HG02973 (cell line): ENCODE results near the gene ARHGAP24.
A peak's percentile ranks its signal among the peaks of the same experiment; 100 is the strongest.

Experiments
- ATAC-seq: cut with Tn5 transposase; IDR thresholded peaks from one replicate; pipeline ENCODE4 v1.9.1; 2021; ENCODE audit warnings: moderate library complexity; ENCODE audit not compliant: unreplicated experiment

Gene ARHGAP24

GRCh38 chr4:85732124-85732523 is 257.2 kb downstream of the ARHGAP24 start:
- ATAC-seq: peak; percentile 69

DNA sequence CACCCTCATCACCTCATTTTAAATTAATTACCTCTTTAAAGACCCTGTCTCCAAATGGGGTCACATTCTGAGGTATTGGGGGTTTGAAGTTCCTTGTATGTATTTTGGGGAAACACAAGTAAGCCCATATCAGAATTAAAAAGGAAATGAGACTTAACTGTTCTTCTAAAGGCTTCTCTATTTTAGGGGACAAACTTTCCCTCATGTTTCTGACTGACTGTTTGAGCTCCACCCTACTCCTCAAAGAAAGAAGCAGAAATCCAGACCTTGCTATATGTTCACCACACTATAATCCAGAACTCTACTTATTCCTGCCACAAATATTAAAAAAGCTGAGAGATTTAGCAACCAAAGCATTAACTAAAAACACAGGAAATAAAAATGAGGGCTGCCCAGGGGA is 258.8 kb downstream of the ARHGAP24 start:
- ATAC-seq: no peak

GRCh38 chr4:85734424-85734831 is 259.5 kb downstream of the ARHGAP24 start:
- peak; percentile 41 for ATAC-seq

GRCh38 chr4:85736571-85736970 is 261.6 kb downstream of the ARHGAP24 start:
- ATAC-seq: no peak

DNA sequence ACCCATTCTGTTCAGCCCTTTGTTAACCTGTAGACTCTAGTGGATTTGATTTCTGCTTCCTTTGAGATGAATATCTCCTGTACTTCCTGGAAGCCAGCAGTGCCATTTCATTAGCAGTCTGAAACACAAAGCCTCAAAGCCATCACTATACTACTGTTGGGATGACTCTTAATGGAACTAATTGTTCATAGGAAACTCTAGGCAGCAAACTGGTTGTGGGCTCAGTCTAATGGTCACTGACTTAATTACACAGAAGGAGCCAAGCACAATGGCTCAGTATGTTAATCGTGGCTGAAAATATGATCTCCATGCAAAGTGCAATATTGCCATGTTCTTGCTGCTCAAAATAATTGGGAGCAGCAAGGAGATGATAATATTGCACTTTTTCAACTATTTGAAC is 262.3 kb downstream of the ARHGAP24 start:
- no peak for ATAC-seq

DNA sequence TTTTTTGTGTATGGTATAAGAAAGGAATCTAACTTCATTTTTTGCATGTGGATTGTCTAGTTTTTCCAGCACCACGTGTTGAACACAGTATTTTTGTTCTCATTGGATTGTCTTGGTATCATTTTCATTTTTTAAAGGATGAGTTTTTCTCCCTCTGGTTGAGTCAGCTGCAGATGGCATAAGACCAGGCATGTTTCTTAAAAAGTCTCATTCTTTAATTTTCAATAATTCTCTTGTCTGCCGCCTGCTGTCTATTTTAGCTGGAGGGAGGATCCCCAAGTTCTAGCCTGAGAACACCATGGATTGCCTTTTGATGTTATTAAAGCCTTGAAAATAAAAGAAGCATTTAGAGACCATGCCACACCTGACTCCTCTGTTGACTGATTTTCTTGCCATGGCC is 263.8 kb downstream of the ARHGAP24 start:
- no peak for ATAC-seq

DNA sequence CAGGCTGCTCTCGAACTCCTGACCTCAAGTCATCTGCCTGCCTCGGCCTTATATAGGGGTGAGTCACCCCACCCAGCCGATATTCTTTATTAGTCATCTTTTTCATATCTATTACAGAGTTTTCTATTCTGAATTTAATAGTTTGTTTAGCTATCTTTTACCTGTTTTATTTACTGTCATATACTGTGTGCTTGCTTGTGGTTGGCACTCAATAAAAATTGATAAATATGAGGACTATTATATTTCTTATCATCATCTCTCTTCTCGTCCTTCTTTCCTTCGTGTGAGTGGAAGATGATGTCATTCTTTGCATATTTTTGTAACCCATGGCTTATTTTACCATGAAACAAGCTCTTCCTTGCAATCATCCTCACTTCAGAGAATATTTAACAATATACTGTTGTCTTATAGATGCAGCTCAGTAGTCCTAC is 265.5 kb downstream of the ARHGAP24 start:
- ATAC-seq: no peak

GRCh38 chr4:85741381-85741780 is 266.4 kb downstream of the ARHGAP24 start:
- no peak for ATAC-seq

DNA sequence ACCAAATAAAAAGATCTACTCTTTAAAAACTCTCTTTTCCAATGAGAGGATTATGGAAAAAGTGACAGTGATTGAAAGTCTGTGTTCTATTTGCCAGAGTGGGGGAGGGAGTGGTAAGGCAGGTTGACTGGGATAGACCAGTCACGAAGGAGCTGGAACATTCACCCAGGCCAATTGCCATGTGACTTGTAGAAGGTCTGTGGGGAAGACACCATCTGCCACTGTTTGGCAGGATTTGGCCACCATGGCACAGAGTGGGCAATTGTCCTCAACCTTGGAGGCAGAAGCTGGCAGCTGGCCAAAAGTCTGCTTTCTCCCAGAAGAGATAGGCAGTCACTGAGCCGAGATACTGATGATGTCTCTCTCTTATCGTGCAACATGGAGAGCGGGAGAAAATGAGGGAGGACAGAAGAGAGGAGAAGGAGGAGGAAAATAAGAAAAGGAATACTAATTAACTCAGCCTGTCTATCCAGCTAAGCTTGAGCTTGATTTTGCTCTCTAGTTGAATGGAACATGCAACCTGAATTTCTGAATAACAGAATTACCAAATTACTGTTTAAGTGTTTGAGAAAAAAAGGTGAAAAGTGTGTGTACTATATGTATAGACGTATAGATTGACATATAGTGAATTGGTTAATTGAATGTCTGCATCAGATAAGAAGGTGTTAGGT is 267.1 kb downstream of the ARHGAP24 start:
- ATAC-seq: no peak

DNA sequence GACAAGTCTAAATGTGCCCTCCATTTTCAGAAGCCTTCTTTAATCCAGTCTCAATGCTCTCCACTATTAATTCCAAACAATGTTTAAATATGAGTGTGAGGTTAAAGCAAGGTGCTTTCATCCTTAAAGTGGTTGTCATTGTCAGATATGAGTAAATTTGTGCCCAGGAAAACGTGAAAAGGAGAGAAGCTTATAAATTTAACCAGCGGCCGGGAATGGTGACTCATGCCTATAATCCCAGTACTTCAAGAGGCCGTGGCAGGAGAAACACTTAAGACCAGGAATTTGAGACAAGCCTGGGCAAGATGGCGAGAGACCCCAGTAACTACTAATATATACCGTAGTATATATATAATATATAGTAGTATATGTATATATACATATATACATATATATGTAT is 270.0 kb downstream of the ARHGAP24 start:
- no peak for ATAC-seq

DNA sequence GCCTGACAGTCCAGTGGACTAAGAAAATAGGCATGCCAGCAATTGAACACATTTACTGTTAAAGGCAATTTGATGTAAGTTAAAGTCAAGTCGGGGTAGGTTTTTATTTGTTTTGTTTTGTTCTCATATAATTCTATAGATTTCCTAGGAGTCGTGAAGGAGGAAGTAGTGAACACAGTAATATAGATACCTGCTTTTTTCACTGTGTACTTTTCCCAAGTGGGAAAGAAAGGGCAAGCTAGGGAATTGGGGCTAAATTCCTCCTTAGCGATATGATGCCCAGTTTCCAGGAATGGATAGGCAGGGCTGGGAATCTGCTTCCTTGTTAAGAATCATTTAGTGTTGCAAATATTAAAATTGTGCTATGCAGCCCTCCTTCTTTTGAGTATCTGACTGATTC is 271.0 kb downstream of the ARHGAP24 start:
- ATAC-seq: no peak

- peak; percentile 61 for ATAC-seq
These were observed 273.0 kb downstream of the ARHGAP24 start for GRCh38 chr4:85747882-85748491.

GRCh38 chr4:85748654-85749053 is 273.7 kb downstream of the ARHGAP24 start:
- no peak for ATAC-seq

DNA sequence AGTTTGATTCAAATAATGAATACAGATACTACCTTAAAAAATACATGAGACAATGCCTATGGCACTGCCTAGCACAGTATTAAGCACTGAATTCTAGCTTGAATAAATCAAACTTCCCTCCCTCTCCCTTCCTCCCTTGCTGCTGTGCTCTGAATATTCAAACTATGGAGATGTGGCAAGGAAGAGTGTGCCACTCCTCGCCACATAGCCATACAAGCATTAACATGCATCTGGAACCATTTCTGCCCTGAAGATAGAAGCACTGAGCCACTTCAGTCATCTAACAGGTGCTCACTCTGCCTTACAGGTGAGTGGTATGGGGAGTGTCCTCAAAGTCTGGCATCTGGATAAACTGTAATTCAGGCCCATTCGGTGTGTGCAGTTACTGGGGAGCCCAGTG is 276.9 kb downstream of the ARHGAP24 start:
- no peak for ATAC-seq

DNA sequence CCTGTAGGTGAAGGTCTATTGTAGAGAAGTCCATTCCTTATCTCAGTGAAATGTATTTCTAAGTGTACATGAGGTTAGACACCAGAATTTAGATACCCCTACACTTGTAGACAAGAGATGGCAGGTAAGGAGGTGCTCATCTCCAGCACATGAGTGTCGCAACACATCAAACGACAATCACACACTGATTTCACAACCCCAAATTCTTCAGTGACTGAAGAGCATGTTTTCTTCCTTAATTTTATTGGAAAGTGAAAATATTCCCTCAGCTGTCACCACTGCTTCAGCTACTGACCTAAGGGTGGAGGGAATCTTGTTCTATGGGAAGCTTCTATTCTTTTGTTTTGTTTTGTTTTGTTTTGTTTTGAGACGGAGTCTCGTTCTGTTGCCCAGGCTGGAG is 280.3 kb downstream of the ARHGAP24 start:
- no peak for ATAC-seq

DNA sequence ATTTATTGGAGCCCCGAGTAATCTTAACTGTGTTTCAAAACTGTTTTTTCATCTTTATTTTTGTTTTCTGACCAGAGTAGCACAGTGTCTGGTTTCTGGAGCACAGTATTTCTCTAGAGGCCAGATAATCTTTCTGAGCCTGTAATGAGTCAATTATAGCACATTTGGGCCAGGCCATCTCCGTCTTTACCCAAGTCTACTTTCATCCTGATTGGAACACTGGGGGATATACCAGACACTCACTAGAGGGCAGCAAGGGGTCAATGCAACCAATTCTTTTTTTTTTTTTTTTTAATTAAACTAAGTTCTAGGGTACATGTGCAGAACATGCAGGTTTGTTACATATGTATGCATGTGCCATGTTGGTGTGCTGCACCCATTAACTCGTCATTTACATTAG is 282.0 kb downstream of the ARHGAP24 start:
- no peak for ATAC-seq

DNA sequence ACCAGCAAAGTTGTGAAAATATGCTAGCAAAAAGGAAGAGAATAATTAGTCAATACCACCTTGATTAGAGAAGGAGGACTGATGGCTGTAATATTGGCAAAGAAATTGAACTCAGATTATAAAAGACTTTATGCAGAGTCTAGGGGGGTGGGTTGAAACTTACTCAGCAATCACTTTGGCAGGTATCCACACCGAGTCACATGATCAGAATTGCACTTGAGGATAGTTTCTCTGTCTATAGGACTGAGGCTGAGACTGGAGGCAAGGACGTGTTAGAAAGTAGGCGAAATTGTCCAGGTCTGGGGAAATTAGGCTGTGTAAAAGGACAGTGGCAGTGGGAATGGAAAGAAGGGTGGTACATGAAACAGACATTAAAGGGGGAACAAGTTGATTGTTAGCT is 284.4 kb downstream of the ARHGAP24 start:
- ATAC-seq: no peak

DNA sequence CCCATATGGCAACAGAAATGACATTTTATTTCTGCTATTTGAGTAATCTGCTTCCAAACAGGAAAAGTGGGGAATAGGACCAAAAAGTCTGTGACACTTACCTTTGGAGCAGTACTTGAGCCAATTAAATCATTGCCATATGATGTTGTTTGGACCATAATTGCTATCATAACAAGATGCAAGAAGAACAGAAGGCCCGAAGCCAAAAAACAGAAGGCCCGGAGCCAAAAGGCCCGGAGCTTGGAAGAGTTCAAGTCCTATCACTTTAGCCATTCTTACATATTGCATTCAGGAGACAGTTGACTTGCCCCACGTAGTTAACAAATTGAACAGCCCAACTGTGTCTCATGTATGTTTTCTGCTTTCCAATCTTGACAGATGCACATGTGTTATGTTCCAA is 285.6 kb downstream of the ARHGAP24 start:
- no peak for ATAC-seq

DNA sequence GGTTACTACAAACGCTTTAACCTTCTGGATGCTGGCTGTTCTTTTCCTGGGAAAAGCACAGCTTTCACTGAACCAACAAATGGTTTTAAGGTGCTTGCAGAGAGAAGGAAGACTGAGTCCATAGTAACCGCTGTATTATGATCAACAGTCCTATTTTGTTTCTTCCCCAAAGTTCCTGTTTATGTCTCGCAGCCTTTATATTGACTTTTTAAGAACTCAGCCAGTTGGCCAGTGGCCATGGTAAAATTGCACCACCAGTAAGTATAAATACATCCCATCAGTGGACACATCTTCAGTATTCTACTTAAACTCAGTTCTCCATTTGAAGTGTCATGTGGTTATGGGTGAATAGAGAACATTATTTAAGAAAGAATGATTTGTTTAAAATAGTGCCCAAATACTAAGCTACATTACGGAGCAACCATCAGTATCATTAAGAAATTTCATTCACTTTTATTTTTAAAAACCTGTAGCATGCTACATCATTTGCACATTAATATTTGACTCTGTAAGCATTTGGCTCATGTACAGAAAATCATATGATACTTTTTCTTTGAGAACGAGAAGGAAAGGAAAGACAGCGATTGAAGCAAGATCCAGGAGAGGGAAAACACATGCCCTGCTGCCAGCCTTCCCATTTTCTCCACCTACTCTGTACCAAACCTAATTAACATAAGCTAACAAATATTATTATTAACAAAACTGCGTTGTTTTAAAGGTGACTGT is 287.0 kb downstream of the ARHGAP24 start:
- no peak for ATAC-seq

DNA sequence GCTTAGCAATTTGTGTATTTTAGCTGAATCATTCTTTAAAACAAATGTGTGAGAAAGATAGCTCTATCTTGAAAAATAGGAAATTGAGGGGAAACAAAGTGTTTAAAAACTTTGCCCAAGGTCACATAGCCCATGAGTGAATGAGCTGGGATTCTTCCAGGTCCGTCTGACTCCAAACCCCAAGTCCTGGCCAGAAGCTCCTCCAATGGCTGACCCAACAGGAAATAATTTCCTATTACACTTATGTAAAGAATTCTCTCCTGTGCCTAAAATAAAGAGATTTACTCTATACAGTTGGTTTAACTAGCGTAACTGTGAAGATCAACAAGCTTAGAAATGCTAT is 287.6 kb downstream of the ARHGAP24 start:
- no peak for ATAC-seq

DNA sequence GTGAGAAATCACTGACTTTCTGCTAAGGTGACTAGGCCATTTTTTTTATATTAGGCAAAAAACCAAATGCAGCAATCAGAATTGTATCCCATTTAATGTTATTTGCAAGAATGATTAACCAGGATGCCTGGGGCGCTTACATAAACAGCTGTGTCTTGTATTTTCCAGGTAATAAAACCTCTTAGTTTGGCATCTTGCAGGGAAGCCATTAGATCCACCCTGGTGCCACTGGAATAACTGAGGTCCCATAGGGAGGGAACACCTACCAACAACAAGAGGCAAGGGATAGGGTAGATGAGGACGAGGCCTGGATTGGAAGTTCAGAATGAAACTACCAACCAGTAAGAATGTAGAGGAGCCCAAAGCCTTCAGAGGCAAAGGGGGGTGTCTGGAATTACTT is 288.3 kb downstream of the ARHGAP24 start:
- ATAC-seq: no peak

GRCh38 chr4:85767649-85768048 is 292.7 kb downstream of the ARHGAP24 start:
- no peak for ATAC-seq
